ENCODE results near the gene CEP135.

- TF ChIP-seq POLR2A (IDR thresholded peaks at IDR 0.05) = no peak
- no peak for TF ChIP-seq CTCF (IDR thresholded peaks at IDR 0.05)
These were observed 9.3 kb upstream of the CEP135 start for GRCh38 chr4:55939421-55939820.

All from uterus (tissue), 2 donors.